Measurements from ENCODE around the gene SNX30.

GRCh38 chr9:112719696-112720095 is 30.9 kb upstream of the SNX30 start:
- TF ChIP-seq CTCF (IDR thresholded peaks at IDR 0.05; ENCODE audit: low read depth, low read length, missing input control) (no peak), NR2F2 (IDR thresholded peaks at IDR 0.05) (no peak), JUND (IDR thresholded peaks at IDR 0.05) (no peak), FOXA1 (IDR thresholded peaks at IDR 0.05) (no peak), GABPA (IDR thresholded peaks at IDR 0.05 in 1 of 2, conservative IDR thresholded peaks at IDR 0.05 in 1 of 2) (no peak), TAF1 (conservative IDR thresholded peaks at IDR 0.05) (no peak), RXRA (IDR thresholded peaks at IDR 0.05) (no peak), YY1 (IDR thresholded peaks at IDR 0.05) (no peak), EGR1 (IDR thresholded peaks at IDR 0.05; ENCODE audit: low read depth in 2 of 2) (no peak), HNF4A (conservative IDR thresholded peaks at IDR 0.05) (no peak), RAD21 (IDR thresholded peaks at IDR 0.05) (no peak)
- TF ChIP-seq, protein P1, sequence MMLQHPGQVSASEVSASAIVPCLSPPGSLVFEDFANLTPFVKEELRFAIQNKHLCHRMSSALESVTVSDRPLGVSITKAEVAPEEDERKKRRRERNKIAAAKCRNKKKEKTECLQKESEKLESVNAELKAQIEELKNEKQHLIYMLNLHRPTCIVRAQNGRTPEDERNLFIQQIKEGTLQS (IDR thresholded peaks at IDR 0.05) = no peak
- TF ChIP-seq, protein P2, sequence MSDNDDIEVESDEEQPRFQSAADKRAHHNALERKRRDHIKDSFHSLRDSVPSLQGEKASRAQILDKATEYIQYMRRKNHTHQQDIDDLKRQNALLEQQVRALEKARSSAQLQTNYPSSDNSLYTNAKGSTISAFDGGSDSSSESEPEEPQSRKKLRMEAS (IDR thresholded peaks at IDR 0.05) = no peak
- TF ChIP-seq, protein P3, sequence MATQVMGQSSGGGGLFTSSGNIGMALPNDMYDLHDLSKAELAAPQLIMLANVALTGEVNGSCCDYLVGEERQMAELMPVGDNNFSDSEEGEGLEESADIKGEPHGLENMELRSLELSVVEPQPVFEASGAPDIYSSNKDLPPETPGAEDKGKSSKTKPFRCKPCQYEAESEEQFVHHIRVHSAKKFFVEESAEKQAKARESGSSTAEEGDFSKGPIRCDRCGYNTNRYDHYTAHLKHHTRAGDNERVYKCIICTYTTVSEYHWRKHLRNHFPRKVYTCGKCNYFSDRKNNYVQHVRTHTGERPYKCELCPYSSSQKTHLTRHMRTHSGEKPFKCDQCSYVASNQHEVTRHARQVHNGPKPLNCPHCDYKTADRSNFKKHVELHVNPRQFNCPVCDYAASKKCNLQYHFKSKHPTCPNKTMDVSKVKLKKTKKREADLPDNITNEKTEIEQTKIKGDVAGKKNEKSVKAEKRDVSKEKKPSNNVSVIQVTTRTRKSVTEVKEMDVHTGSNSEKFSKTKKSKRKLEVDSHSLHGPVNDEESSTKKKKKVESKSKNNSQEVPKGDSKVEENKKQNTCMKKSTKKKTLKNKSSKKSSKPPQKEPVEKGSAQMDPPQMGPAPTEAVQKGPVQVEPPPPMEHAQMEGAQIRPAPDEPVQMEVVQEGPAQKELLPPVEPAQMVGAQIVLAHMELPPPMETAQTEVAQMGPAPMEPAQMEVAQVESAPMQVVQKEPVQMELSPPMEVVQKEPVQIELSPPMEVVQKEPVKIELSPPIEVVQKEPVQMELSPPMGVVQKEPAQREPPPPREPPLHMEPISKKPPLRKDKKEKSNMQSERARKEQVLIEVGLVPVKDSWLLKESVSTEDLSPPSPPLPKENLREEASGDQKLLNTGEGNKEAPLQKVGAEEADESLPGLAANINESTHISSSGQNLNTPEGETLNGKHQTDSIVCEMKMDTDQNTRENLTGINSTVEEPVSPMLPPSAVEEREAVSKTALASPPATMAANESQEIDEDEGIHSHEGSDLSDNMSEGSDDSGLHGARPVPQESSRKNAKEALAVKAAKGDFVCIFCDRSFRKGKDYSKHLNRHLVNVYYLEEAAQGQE (IDR thresholded peaks at IDR 0.05) = no peak

All from liver (tissue), 3 donors.